ENCODE results near the gene WBP2. TPM values are rescaled to one million over a fixed set of nuclear protein-coding genes. Genes with fewer than 3 reads are reported as not detected.

Gene WBP2
- total and polyA plus RNA-seq, 2 of the 13 experiments (the other 11 are each of a cell fraction or from before 2014, with no cell fraction given), result 29.2 to 29.5 TPM

DNA sequence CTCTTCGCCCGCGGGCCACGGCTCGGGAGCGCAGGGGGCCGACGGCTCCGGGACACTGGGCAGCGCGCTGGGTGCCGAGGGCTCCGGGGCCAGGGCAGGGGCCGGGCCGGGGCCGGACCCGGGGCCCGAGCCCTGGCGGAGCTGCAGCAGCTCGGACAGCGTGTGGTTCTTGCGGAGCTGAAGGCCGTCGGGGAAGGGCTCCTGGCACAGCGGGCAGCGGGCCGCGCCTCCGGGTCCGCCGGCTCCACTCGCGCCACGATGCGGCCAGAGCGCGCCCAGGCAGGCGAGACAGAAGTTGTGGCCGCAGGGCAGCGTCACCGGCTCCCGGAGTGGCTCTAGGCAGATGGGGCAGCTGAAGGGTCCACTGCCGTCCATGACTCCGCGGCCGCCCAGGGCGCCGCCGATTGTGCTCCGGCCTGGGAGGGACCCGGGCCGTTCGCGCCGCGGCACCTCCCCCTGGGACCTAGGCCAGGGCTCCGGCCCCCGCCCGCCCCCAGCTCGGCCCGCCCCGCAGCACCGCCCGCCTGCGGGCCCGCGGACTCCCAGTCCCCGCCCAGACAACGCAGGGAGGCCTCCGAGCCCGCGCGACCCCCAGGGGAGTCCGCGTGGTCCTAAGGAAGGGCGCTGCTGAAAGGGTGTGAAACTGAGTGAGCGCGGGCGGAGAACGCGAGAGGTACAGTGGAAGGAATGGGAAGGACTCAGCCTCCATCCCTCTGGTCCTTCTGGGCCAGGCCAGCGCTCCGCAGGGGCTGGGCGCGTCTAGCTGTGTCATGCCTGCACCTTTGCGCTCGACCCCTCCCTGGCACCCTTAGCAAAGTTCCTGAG lies 23.3 kb upstream of the WBP2 start, which contains the start of gene TRIM47 (continued):
- TF ChIP-seq, protein P1, sequence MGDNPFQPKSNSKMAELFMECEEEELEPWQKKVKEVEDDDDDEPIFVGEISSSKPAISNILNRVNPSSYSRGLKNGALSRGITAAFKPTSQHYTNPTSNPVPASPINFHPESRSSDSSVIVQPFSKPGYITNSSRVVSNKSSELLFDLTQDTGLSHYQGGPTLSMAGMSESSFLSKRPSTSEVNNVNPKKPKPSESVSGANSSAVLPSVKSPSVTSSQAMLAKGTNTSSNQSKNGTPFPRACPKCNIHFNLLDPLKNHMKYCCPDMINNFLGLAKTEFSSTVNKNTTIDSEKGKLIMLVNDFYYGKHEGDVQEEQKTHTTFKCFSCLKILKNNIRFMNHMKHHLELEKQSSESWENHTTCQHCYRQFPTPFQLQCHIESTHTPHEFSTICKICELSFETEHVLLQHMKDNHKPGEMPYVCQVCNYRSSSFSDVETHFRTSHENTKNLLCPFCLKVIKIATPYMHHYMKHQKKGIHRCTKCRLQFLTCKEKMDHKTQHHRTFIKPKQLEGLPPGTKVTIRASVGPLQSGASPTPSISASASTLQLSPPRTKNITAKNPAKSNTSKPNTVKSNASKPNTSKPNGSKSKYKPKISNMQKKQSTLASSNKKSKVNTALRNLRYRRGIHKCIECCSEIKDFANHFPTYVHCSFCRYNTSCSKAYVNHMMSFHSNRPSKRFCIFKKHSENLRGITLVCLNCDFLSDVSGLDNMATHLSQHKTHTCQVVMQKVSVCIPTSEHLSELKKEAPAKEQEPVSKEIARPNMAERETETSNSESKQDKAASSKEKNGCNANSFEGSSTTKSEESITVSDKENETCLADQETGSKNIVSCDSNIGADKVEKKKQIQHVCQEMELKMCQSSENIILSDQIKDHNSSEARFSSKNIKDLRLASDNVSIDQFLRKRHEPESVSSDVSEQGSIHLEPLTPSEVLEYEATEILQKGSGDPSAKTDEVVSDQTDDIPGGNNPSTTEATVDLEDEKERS (CRISPR knock-in tag; IDR thresholded peaks at IDR 0.05), result peak; percentile 76; the same call in 1 of the 2 replicates
- 0 out of 2 replicates have a peak, but pooled peaks have one; percentile 53 for TF ChIP-seq ZFP41 (CRISPR knock-in tag; IDR thresholded peaks at IDR 0.05; ENCODE audit: borderline replicate concordance)
- TF ChIP-seq ZNF839 (CRISPR knock-in tag; IDR thresholded peaks at IDR 0.05; ENCODE audit: borderline replicate concordance), result no peak
- 0 out of 2 replicates have a peak, but pooled peaks have one; percentile 54 for TF ChIP-seq ZNF557 (CRISPR knock-in tag; IDR thresholded peaks at IDR 0.05)
- TF ChIP-seq CC2D1A (CRISPR knock-in tag; IDR thresholded peaks at IDR 0.05), result no peak
- no peak for TF ChIP-seq CCAR2 (optimal IDR thresholded peaks at IDR 0.05; ENCODE audit: low read depth, low read length)
- TF ChIP-seq, protein P2, sequence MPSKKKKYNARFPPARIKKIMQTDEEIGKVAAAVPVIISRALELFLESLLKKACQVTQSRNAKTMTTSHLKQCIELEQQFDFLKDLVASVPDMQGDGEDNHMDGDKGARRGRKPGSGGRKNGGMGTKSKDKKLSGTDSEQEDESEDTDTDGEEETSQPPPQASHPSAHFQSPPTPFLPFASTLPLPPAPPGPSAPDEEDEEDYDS (CRISPR knock-in tag; IDR thresholded peaks at IDR 0.05), result 0 out of 2 replicates have a peak, but pooled peaks have one; percentile 30
- TF ChIP-seq RFXAP (CRISPR knock-in tag; IDR thresholded peaks at IDR 0.05; ENCODE audit: borderline replicate concordance), result 0 out of 2 replicates have a peak, but pooled peaks have one; percentile 20
- no peak for TF ChIP-seq HCFC1 (IDR thresholded peaks at IDR 0.05; ENCODE audit: low read depth, low read length)
- TF ChIP-seq HDAC6 (IDR thresholded peaks at IDR 0.05; ENCODE audit: low read depth, low read length), result no peak
- no peak for TF ChIP-seq SIN3B (IDR thresholded peaks at IDR 0.05; ENCODE audit: low read length)
- no peak for TF ChIP-seq FIP1L1 (IDR thresholded peaks at IDR 0.05; ENCODE audit: borderline replicate concordance, insufficient read depth, low read depth, low read length)
- TF ChIP-seq, protein P3, sequence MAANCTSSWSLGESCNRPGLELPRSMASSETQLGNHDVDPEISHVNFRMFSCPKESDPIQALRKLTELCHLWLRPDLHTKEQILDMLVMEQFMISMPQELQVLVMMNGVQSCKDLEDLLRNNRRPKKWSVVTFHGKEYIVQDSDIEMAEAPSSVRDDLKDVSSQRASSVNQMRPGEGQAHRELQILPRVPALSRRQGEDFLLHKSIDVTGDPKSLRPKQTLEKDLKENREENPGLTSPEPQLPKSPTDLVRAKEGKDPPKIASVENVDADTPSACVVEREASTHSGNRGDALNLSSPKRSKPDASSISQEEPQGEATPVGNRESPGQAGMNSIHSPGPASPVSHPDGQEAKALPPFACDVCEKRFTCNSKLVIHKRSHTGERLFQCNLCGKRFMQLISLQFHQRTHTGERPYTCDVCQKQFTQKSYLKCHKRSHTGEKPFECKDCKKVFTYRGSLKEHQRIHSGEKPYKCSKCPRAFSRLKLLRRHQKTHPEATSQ (CRISPR knock-in tag; IDR thresholded peaks at IDR 0.05; ENCODE audit: borderline replicate concordance), result no peak
- TF ChIP-seq RFX3 (CRISPR knock-in tag; IDR thresholded peaks at IDR 0.05), result no peak
- no peak for TF ChIP-seq ZNF674 (CRISPR knock-in tag; IDR thresholded peaks at IDR 0.05; ENCODE audit: low read depth)
- no peak for TF ChIP-seq ZNF598 (CRISPR knock-in tag; IDR thresholded peaks at IDR 0.05; ENCODE audit: borderline replicate concordance)
- TF ChIP-seq, protein P4, sequence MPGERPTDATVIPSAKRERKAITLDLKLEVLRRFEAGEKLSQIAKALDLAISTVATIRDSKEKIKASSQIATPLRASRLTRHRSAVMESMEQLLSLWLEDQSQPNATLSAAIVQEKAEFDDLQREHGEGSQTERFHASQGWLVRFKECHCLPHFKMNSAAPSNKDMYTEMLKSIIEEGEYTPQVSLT (CRISPR knock-in tag; IDR thresholded peaks at IDR 0.05; ENCODE audit: borderline replicate concordance, low read depth), result no peak
- no peak for TF ChIP-seq ZNF766 (CRISPR knock-in tag; IDR thresholded peaks at IDR 0.05; ENCODE audit: borderline replicate concordance)
- TF ChIP-seq ZNF264 (CRISPR knock-in tag; IDR thresholded peaks at IDR 0.05), result no peak
- no peak for TF ChIP-seq SMYD3 (CRISPR knock-in tag; IDR thresholded peaks at IDR 0.05)
- TF ChIP-seq, protein P5, sequence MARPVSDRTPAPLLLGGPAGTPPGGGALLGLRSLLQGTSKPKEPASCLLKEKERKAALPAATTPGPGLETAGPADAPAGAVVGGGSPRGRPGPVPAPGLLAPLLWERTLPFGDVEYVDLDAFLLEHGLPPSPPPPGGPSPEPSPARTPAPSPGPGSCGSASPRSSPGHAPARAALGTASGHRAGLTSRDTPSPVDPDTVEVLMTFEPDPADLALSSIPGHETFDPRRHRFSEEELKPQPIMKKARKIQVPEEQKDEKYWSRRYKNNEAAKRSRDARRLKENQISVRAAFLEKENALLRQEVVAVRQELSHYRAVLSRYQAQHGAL (CRISPR knock-in tag; IDR thresholded peaks at IDR 0.05; ENCODE audit: not compliant biosample characterization), result no peak
- peak; percentile 50; the same call in 1 of the 2 replicates for TF ChIP-seq ZNF713 (CRISPR knock-in tag; IDR thresholded peaks at IDR 0.05)
- TF ChIP-seq NONO (IDR thresholded peaks at IDR 0.05), result no peak
- TF ChIP-seq NONO (CRISPR knock-in tag; conservative IDR thresholded peaks at IDR 0.05), result peak; percentile 85

All from HepG2 (cell line).